Gastrocnemius medialis (tissue), 4 donors: ENCODE results near the gene TARDBP. TPM values are rescaled to one million over a fixed set of nuclear protein-coding genes. Genes with fewer than 3 reads are reported as not detected.

ENCODE experiments used
- ATAC-seq, 2 donors: fragments of 150-250 bp; one replicate each; pipeline ENCODE4 v1.9.1; 2016
- DNase-seq, 2 donors: peaks; one replicate each; pipeline ENCODE4 v3.0.0-alpha.2; 2019
- H3K27ac ChIP-seq, 4 donors: fragments of 200-600 bp; sonication (generic); 1 replicate in 1 of 4; 2 replicates in 3 of 4; pipeline ENCODE4 v1.5.1; 2016 to 2018; ENCODE audit warnings: mild to moderate bottlenecking in 2 of 4, moderate library complexity in 1 of 4
- H3K27me3 ChIP-seq, 3 donors: fragments of 200-600 bp; sonication (generic) in 2 of 3; 1 replicate in 1 of 3; 2 replicates in 2 of 3; pipeline versions ENCODE4 v1.5.1 to v1.6.0; 2016 to 2019; ENCODE audit warnings: mild to moderate bottlenecking in 1 of 3, moderate library complexity in 1 of 3
- H3K36me3 ChIP-seq, 2 donors: fragments of 200-600 bp; sonication (generic) in 1 of 2; one replicate each; pipeline ENCODE4 v1.5.1; 2017 to 2018
- H3K4me1 ChIP-seq, 2 donors: fragments of 200-600 bp; sonication (generic) in 1 of 2; one replicate each; pipeline ENCODE4 v1.5.1; 2016 to 2017; ENCODE audit warnings: mild to moderate bottlenecking in 2 of 2
- H3K4me3 ChIP-seq, 4 donors: fragments of 200-600 bp; sonication (generic) in 3 of 4; 1 replicate in 1 of 4; 2 replicates in 3 of 4; pipeline ENCODE4 v1.5.1; 2016 to 2019; ENCODE audit warnings: mild to moderate bottlenecking in 2 of 4
- H3K9me3 ChIP-seq, 3 donors: fragments of 200-600 bp; sonication (generic) in 2 of 3; 1 replicate in 1 of 3; 2 replicates in 2 of 3; pipeline ENCODE4 v1.5.1; 2016 to 2019
- POLR2A ChIP-seq, 2 donors: fragments of 450-650 bp; IDR thresholded peaks; one replicate each; pipeline ENCODE4 v1.6.1; 2017; ENCODE audit warnings: antibody characterized with exemption in 2 of 2, mild to moderate bottlenecking in 2 of 2, moderate library complexity in 2 of 2
- in situ Hi-C, 4 donors: fragments of 200-750 bp; cut with MboI; loops; one replicate each; pipeline versions ENCODE4 v1.15.0 to v1.8.0; 2017; ENCODE audit warnings: low sequenced_read_pairs in 4 of 4
- intact Hi-C: fragments of 100-400 bp; cut with DNase I; formaldehyde crosslinking; loops from one replicate; pipeline ENCODE4 v1.15.1; 2023; ENCODE audit warnings: low total_unique reads
- total RNA-seq, 4 donors: library from RNA; depleted of rRNA; stranded (reverse); fragments of >200 nt; gene quantifications; one replicate each; pipeline versions ENCODE4 v1.1.0 to v1.2.3, GENCODE V29; 2016
- TF ChIP-seq, protein P1 (sequence below), 5 experiments: fragments of 450-650 bp in 3 of 5; fragments of 200-600 bp in 2 of 5; sonication (generic) in 2 of 5; IDR thresholded peaks in 4 of 5; conservative IDR thresholded peaks in 1 of 5; 1 replicate in 4 of 5; 2 replicates in 1 of 5; pipeline ENCODE4 v1.5.1; 2016 to 2019; ENCODE audit warnings: antibody characterized with exemption in 5 of 5, mild to moderate bottlenecking in 3 of 5, moderate library complexity in 3 of 5

The TARDBP gene
- total RNA-seq, 4 donors from 2014 or later, result 72.0 to 101 (median 85.5) TPM

- no peaks in the 10 kb centered on the region for H3K27me3 ChIP-seq
- no peak for TF ChIP-seq POLR2A (IDR thresholded peaks at IDR 0.05)
- TF ChIP-seq, protein P1, sequence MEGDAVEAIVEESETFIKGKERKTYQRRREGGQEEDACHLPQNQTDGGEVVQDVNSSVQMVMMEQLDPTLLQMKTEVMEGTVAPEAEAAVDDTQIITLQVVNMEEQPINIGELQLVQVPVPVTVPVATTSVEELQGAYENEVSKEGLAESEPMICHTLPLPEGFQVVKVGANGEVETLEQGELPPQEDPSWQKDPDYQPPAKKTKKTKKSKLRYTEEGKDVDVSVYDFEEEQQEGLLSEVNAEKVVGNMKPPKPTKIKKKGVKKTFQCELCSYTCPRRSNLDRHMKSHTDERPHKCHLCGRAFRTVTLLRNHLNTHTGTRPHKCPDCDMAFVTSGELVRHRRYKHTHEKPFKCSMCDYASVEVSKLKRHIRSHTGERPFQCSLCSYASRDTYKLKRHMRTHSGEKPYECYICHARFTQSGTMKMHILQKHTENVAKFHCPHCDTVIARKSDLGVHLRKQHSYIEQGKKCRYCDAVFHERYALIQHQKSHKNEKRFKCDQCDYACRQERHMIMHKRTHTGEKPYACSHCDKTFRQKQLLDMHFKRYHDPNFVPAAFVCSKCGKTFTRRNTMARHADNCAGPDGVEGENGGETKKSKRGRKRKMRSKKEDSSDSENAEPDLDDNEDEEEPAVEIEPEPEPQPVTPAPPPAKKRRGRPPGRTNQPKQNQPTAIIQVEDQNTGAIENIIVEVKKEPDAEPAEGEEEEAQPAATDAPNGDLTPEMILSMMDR (IDR thresholded peaks at IDR 0.05 in 4 of 5, conservative IDR thresholded peaks at IDR 0.05 in 1 of 5), result no peak
- in situ Hi-C loops, result no loop called here
- no peak overlapping the region for H3K4me3 ChIP-seq
- no peak for ATAC-seq
- DNase-seq, result no peak
- intact Hi-C loops, result no loop called here
- peaks cover 9 to 11% of the 10 kb centered on the region in 2 donors for H3K4me1 ChIP-seq
- no peak overlapping the region for H3K27ac ChIP-seq
- H3K36me3 ChIP-seq, result peaks cover 0 to 54% of the 10 kb centered on the region in 2 donors
- no peaks in the 10 kb centered on the region for H3K9me3 ChIP-seq
Observed at GRCh38 chr1:11064942-11065341, 52.5 kb downstream of the TARDBP start.

GRCh38 chr1:11065796-11066195 is 53.3 kb downstream of the TARDBP start:
- no peak for ATAC-seq
- Histone ChIP-seq H3K9me3 (no peaks in the 10 kb centered on the region), H3K4me3 (no peak overlapping the region), H3K27ac (no peak overlapping the region), H3K36me3 (peaks cover 0 to 60% of the 10 kb centered on the region in 2 donors), H3K4me1 (peaks cover 6 to 9% of the 10 kb centered on the region in 2 donors), H3K27me3 (no peaks in the 10 kb centered on the region)
- DNase-seq, result no peak
- in situ Hi-C loops, result no loop called here
- intact Hi-C loops, result no loop called here
- TF ChIP-seq, protein P1 (IDR thresholded peaks at IDR 0.05 in 4 of 5, conservative IDR thresholded peaks at IDR 0.05 in 1 of 5), result no peak
- TF ChIP-seq POLR2A (IDR thresholded peaks at IDR 0.05), result no peak

DNA sequence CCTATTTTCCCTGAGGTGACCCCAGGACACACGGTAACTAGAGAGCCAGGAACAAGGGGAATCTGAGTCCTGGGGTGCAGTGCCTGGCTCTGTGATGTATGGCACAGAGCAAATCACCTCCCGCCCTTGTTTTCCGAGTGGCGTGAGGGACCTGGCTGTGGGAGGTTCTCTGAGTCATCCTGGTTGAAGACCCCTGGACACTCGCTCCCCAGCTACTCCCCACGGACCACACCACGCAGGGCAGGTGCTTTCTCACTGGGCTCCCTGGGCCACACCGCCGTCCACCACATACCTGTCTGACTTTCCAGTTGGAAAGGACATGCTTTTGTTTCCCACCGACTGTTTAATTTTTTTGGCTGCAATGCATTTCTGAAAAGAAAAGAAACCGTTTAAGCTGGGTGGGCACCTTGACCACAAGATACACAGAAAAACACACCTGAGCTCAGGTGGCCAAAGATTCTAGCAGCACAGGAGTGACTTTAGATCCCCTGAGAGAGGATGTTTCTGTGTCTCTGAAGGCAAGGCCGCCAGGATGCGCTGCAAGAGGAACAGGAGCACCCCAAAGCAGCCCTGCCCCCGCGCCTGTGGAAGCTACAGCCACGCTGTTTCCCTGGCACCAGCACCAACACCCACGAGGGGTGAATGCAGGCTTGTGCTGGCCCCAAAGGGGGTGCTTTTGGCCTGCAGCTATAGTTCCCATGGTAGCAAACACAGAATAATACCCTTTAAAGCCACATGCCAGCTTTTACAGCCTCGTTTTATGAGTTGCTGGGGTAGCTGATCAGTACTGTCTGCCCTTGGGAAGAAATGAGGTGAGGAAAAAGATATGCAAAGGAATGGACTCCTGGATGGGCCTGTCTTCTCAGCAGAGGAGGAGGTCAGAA is 55.5 kb downstream of the TARDBP start:
- Histone ChIP-seq H3K4me3 (no peak overlapping the region), H3K27me3 (no peaks in the 10 kb centered on the region), H3K9me3 (no peaks in the 10 kb centered on the region), H3K4me1 (no peaks in the 10 kb centered on the region), H3K27ac (no peak overlapping the region), H3K36me3 (peaks cover 3 to 82% of the 10 kb centered on the region in 2 donors)
- ATAC-seq, result no peak
- DNase-seq, result no peak
- TF ChIP-seq, protein P1 (IDR thresholded peaks at IDR 0.05 in 4 of 5, conservative IDR thresholded peaks at IDR 0.05 in 1 of 5), result no peak
- no peak for TF ChIP-seq POLR2A (IDR thresholded peaks at IDR 0.05)
- intact Hi-C loops (no loop called here), in situ Hi-C loops (no loop called here)

DNA sequence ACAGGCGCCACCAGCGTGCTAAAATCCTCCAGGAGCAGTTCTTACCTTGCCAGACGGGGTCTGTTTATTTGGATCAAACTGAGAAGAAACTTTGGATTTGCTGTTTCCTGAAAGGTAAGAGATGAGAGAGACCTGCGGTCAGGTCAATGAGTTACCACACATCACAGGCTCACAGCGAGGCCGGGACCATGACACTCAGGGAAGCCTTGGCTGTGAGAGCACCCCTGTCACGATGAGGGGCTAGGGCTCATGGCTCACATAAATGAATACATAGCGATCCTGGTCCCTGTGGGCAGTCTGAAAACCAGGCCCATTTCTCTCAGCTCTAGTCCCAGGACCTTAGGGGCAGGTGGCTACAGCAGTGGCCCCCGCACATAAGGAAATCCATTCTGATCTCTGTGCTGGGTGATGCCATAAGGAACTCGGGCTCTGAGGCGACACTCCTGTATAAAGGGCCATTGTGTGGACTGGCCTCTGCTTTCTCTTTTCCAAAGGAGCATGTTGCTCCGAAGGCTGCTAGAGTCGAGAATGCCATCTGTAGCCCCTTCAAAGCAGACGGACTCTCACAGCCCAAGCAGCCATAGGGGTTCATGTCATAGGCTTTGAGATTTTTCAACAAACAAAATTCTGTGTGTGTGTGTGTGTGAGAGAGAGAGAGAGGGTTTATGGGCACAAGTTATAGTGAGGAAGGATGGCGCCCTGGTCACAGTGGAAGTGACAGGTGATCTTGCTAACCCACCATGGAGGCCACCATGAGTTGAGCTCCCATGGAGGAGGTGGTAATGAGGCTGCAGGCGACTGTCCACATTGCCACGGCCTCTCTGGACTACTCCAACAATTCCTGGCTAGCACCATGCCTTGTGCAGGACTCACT is 56.4 kb downstream of the TARDBP start:
- H3K27ac ChIP-seq, result no peak overlapping the region
- in situ Hi-C loops, result no loop called here
- no peak for ATAC-seq
- H3K27me3 ChIP-seq, result no peaks in the 10 kb centered on the region
- no peaks in the 10 kb centered on the region for H3K9me3 ChIP-seq
- peaks cover 3 to 91% of the 10 kb centered on the region in 2 donors for H3K36me3 ChIP-seq
- TF ChIP-seq, protein P1 (IDR thresholded peaks at IDR 0.05 in 4 of 5, conservative IDR thresholded peaks at IDR 0.05 in 1 of 5), result no peak
- TF ChIP-seq POLR2A (IDR thresholded peaks at IDR 0.05), result no peak
- H3K4me3 ChIP-seq, result no peak overlapping the region
- no peaks in the 10 kb centered on the region for H3K4me1 ChIP-seq
- DNase-seq, result no peak
- intact Hi-C loops, result no loop called here
